Prostate gland (tissue), 2 donors: Measurements from ENCODE around the gene PDSS1. TPM values are rescaled to one million over a fixed set of nuclear protein-coding genes. Genes with fewer than 3 reads are reported as not detected.
A peak's percentile ranks its signal among the peaks of the same experiment; 100 is the strongest.

Source experiments
- DNase-seq: peaks from one replicate; pipeline ENCODE4 v3.0.0-alpha.2; 2019; ENCODE audit warnings: low spot score
- H3K27ac ChIP-seq, 2 donors: fragments of 200-600 bp; sonication (generic); 2 replicates each; pipeline ENCODE4 v1.5.1; 2017 to 2019
- H3K27me3 ChIP-seq: fragments of 200-600 bp; sonication (generic); replicated peaks from 2 replicates; pipeline ENCODE4 v1.5.1; 2019; ENCODE audit not compliant: insufficient read depth
- H3K36me3 ChIP-seq, 2 donors: fragments of 200-600 bp; sonication (generic); 1 replicate in 1 of 2; 2 replicates in 1 of 2; pipeline versions ENCODE4 v1.5.1 to v1.8.1; 2017 to 2019
- H3K4me1 ChIP-seq: fragments of 200-600 bp; sonication (generic); replicated peaks from 2 replicates; pipeline ENCODE4 v1.5.1; 2019
- H3K4me3 ChIP-seq, 2 donors: fragments of 200-600 bp; sonication (generic); 2 replicates each; pipeline ENCODE4 v1.5.1; 2017 to 2019
- H3K9me3 ChIP-seq: fragments of 200-600 bp; sonication (generic); 2 replicates; pipeline ENCODE4 v1.5.1; 2017
- CTCF ChIP-seq, 4 experiments: fragments of 200-600 bp in 2 of 4; fragments of 450-650 bp in 2 of 4; sonication (generic) in 2 of 4; IDR thresholded peaks; 1 replicate in 3 of 4; 2 replicates in 1 of 4; pipeline ENCODE4 v1.5.1; 2016 to 2019; ENCODE audit warnings: antibody characterized with exemption in 4 of 4, mild to moderate bottlenecking in 2 of 4, moderate library complexity in 2 of 4
- POLR2A ChIP-seq: fragments of 450-650 bp; IDR thresholded peaks from one replicate; pipeline ENCODE4 v1.6.1; 2016; ENCODE audit warnings: antibody characterized with exemption, mild to moderate bottlenecking
- POLR2AphosphoS5 ChIP-seq: sonication (generic); formaldehyde crosslinking; IDR thresholded peaks from one replicate; pipeline ENCODE4 v1.6.1; 2017; ENCODE audit warnings: antibody characterized with exemption
- WGBS: methylation state at CpG from one replicate; pipeline ENCODE4 v1.1.5; 2018; 5-methylcytosine and 5-hydroxymethylcytosine counted together
- intact Hi-C: fragments of 100-400 bp; cut with DNase I; formaldehyde crosslinking; loops from one replicate; pipeline ENCODE4 v1.14.2; 2022
- total RNA-seq, 2 donors: library from RNA; depleted of rRNA; stranded (reverse); fragments of >200 nt; gene quantifications; one replicate each; pipeline ENCODE4 v1.1.0, GENCODE V29; 2016

Gene PDSS1
- total RNA-seq, 2 donors from 2014 or later, result 2.8 to 6.8 TPM

- intact Hi-C loops, result no loop called here
- DNase-seq, result peak; percentile 83
- peak overlapping the region; percentile 47 to 60 for H3K27ac ChIP-seq
Observed at GRCh38 chr10:26733750-26734568, 36.5 kb downstream of the PDSS1 start.

GRCh38 chr10:26735435-26735834 is 37.9 kb downstream of the PDSS1 start:
- Histone ChIP-seq H3K27ac (no peak overlapping the region), H3K9me3 (no peaks in the 10 kb centered on the region), H3K4me1 (no peaks in the 10 kb centered on the region), H3K4me3 (no peak overlapping the region), H3K36me3 (no peaks in the 10 kb centered on the region), H3K27me3 (no peaks in the 10 kb centered on the region)
- no peak for TF ChIP-seq CTCF (IDR thresholded peaks at IDR 0.05)
- no peak for TF ChIP-seq POLR2AphosphoS5
- no peak for TF ChIP-seq POLR2A
- DNase-seq, result no peak
- intact Hi-C loops, result no loop called here
- WGBS, result 73% methylated on average over 4 of the region's 4 CpGs

More at GRCh38 chr10:26733750-26734568, 36.5 kb downstream of the PDSS1 start:
- Histone ChIP-seq H3K36me3 (no peaks in the 10 kb centered on the region), H3K27me3 (no peaks in the 10 kb centered on the region), H3K9me3 (no peaks in the 10 kb centered on the region), H3K4me1 (no peaks in the 10 kb centered on the region), H3K4me3 (peak overlapping the region in 1 of 2 donors; percentile 5)
- WGBS, result 67% methylated on average over 14 of the region's 14 CpGs
- no peak for TF ChIP-seq POLR2A
- peak; percentile 89 for TF ChIP-seq POLR2AphosphoS5
- no peak for TF ChIP-seq CTCF (IDR thresholded peaks at IDR 0.05)

- no peaks in the 10 kb centered on the region for H3K9me3 ChIP-seq
- H3K4me3 ChIP-seq, result no peak overlapping the region
- TF ChIP-seq CTCF (IDR thresholded peaks at IDR 0.05), result no peak
- no peak for TF ChIP-seq POLR2AphosphoS5
- no peak for TF ChIP-seq POLR2A
- H3K27ac ChIP-seq, result peak overlapping the region in 1 of 2 donors; percentile 3
- 33% methylated on average over 1 of the region's 1 CpG for WGBS
- no peaks in the 10 kb centered on the region for H3K4me1 ChIP-seq
- no peak for DNase-seq
- H3K36me3 ChIP-seq, result no peaks in the 10 kb centered on the region
- H3K27me3 ChIP-seq, result no peaks in the 10 kb centered on the region
- intact Hi-C loops, result no loop called here
Observed at GRCh38 chr10:26737730-26738129, 40.2 kb downstream of the PDSS1 start.

- peak overlapping the region in 1 of 2 donors; percentile 3 for H3K27ac ChIP-seq
- no peaks in the 10 kb centered on the region for H3K9me3 ChIP-seq
- intact Hi-C loops, result no loop called here
- 61% methylated on average over 5 of the region's 5 CpGs for WGBS
- no peaks in the 10 kb centered on the region for H3K36me3 ChIP-seq
- no peak overlapping the region for H3K4me3 ChIP-seq
- H3K27me3 ChIP-seq, result no peaks in the 10 kb centered on the region
- no peak for DNase-seq
- TF ChIP-seq CTCF (IDR thresholded peaks at IDR 0.05) (no peak), POLR2A (no peak), POLR2AphosphoS5 (no peak)
- H3K4me1 ChIP-seq, result no peaks in the 10 kb centered on the region
Observed at GRCh38 chr10:26738301-26738911, 40.9 kb downstream of the PDSS1 start.
